H1 (cell line): ENCODE data around the gene ACKR1. TPM values are rescaled to one million over a fixed set of nuclear protein-coding genes. Genes with fewer than 3 reads are reported as not detected.
A peak's percentile ranks its signal among the peaks of the same experiment; 100 is the strongest.

Experiments
- EP300 ChIP-seq, 2 experiments: IDR thresholded peaks; 1 replicate in 1 of 2; 2 replicates in 1 of 2; pipeline ENCODE4 v1.6.1; 2011 to 2012; ENCODE audit warnings: low read depth in 2 of 2, low read length in 2 of 2, mild to moderate bottlenecking in 2 of 2, borderline replicate concordance in 1 of 2, inconsistent platforms in 1 of 2, moderate library complexity in 1 of 2
- JUN ChIP-seq: IDR thresholded peaks from 2 replicates; pipeline ENCODE4 v1.6.1; 2011; ENCODE audit warnings: low read depth, mild to moderate bottlenecking, improper control_type of control experiment, low read length
- SP1 ChIP-seq: IDR thresholded peaks from 2 replicates; pipeline ENCODE4 v1.6.1; 2011; ENCODE audit warnings: low read depth, low read length
- polyA plus RNA-seq, 7 experiments: library from polyadenylated mRNA; depleted of rRNA in 3 of 7; stranded (reverse) in 5 of 7; unstranded in 2 of 7; fragments of >200 nt in 5 of 7; fragments of 200-250 nt in 2 of 7; gene quantifications; 1 replicate in 5 of 7; 2 replicates in 1 of 7; 4 replicates in 1 of 7; pipeline versions ENCODE4 v1.2.1 to v1.2.3, GENCODE V29; 2011 to 2013; ENCODE audit warnings: missing spikeins in 2 of 7, mixed read lengths in 2 of 7
- total RNA-seq: library from RNA; stranded (reverse); fragmentation: NEBNext Ultra II Directional; extraction: Animal tissue kit (Norgen Biotek cat#: 25700); gene quantifications from 2 replicates; pipeline ENCODE4 v1.2.1, GENCODE V29; 2021
- TF ChIP-seq, protein P1 (sequence below): IDR thresholded peaks from 2 replicates; pipeline ENCODE4 v1.6.1; 2011; ENCODE audit warnings: low read depth, mild to moderate bottlenecking, low read length; ENCODE audit not compliant: insufficient read depth
- TF ChIP-seq, protein P2 (sequence below): IDR thresholded peaks from 2 replicates; pipeline ENCODE4 v1.6.1; 2012; ENCODE audit warnings: low read length, inconsistent platforms
- TF ChIP-seq, protein P3 (sequence below): fragments of 300-600 bp; sonication (generic); IDR thresholded peaks from 2 replicates; pipeline ENCODE4 v1.7.1; 2012; ENCODE audit warnings: low read length, moderate library complexity, mild to moderate bottlenecking, inconsistent platforms; ENCODE audit not compliant: insufficient replicate concordance
- TF ChIP-seq, protein P4 (sequence below): IDR thresholded peaks from 2 replicates; pipeline ENCODE4 v1.6.1; 2012; ENCODE audit warnings: inconsistent platforms

Gene ACKR1
- total and polyA plus RNA-seq, 2 of the 8 experiments (the other 6 are each of a cell fraction or from before 2014, with no cell fraction given) = 0.61 to 1.00 TPM

- TF ChIP-seq, protein P1, sequence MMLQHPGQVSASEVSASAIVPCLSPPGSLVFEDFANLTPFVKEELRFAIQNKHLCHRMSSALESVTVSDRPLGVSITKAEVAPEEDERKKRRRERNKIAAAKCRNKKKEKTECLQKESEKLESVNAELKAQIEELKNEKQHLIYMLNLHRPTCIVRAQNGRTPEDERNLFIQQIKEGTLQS = no peak
- TF ChIP-seq, protein P2, sequence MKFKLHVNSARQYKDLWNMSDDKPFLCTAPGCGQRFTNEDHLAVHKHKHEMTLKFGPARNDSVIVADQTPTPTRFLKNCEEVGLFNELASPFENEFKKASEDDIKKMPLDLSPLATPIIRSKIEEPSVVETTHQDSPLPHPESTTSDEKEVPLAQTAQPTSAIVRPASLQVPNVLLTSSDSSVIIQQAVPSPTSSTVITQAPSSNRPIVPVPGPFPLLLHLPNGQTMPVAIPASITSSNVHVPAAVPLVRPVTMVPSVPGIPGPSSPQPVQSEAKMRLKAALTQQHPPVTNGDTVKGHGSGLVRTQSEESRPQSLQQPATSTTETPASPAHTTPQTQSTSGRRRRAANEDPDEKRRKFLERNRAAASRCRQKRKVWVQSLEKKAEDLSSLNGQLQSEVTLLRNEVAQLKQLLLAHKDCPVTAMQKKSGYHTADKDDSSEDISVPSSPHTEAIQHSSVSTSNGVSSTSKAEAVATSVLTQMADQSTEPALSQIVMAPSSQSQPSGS = 0 out of 2 replicates have a peak, but pooled peaks have one; percentile 20
- peak; percentile 33; the same call in 1 of the 2 replicates for TF ChIP-seq SP1
- TF ChIP-seq, protein P3, sequence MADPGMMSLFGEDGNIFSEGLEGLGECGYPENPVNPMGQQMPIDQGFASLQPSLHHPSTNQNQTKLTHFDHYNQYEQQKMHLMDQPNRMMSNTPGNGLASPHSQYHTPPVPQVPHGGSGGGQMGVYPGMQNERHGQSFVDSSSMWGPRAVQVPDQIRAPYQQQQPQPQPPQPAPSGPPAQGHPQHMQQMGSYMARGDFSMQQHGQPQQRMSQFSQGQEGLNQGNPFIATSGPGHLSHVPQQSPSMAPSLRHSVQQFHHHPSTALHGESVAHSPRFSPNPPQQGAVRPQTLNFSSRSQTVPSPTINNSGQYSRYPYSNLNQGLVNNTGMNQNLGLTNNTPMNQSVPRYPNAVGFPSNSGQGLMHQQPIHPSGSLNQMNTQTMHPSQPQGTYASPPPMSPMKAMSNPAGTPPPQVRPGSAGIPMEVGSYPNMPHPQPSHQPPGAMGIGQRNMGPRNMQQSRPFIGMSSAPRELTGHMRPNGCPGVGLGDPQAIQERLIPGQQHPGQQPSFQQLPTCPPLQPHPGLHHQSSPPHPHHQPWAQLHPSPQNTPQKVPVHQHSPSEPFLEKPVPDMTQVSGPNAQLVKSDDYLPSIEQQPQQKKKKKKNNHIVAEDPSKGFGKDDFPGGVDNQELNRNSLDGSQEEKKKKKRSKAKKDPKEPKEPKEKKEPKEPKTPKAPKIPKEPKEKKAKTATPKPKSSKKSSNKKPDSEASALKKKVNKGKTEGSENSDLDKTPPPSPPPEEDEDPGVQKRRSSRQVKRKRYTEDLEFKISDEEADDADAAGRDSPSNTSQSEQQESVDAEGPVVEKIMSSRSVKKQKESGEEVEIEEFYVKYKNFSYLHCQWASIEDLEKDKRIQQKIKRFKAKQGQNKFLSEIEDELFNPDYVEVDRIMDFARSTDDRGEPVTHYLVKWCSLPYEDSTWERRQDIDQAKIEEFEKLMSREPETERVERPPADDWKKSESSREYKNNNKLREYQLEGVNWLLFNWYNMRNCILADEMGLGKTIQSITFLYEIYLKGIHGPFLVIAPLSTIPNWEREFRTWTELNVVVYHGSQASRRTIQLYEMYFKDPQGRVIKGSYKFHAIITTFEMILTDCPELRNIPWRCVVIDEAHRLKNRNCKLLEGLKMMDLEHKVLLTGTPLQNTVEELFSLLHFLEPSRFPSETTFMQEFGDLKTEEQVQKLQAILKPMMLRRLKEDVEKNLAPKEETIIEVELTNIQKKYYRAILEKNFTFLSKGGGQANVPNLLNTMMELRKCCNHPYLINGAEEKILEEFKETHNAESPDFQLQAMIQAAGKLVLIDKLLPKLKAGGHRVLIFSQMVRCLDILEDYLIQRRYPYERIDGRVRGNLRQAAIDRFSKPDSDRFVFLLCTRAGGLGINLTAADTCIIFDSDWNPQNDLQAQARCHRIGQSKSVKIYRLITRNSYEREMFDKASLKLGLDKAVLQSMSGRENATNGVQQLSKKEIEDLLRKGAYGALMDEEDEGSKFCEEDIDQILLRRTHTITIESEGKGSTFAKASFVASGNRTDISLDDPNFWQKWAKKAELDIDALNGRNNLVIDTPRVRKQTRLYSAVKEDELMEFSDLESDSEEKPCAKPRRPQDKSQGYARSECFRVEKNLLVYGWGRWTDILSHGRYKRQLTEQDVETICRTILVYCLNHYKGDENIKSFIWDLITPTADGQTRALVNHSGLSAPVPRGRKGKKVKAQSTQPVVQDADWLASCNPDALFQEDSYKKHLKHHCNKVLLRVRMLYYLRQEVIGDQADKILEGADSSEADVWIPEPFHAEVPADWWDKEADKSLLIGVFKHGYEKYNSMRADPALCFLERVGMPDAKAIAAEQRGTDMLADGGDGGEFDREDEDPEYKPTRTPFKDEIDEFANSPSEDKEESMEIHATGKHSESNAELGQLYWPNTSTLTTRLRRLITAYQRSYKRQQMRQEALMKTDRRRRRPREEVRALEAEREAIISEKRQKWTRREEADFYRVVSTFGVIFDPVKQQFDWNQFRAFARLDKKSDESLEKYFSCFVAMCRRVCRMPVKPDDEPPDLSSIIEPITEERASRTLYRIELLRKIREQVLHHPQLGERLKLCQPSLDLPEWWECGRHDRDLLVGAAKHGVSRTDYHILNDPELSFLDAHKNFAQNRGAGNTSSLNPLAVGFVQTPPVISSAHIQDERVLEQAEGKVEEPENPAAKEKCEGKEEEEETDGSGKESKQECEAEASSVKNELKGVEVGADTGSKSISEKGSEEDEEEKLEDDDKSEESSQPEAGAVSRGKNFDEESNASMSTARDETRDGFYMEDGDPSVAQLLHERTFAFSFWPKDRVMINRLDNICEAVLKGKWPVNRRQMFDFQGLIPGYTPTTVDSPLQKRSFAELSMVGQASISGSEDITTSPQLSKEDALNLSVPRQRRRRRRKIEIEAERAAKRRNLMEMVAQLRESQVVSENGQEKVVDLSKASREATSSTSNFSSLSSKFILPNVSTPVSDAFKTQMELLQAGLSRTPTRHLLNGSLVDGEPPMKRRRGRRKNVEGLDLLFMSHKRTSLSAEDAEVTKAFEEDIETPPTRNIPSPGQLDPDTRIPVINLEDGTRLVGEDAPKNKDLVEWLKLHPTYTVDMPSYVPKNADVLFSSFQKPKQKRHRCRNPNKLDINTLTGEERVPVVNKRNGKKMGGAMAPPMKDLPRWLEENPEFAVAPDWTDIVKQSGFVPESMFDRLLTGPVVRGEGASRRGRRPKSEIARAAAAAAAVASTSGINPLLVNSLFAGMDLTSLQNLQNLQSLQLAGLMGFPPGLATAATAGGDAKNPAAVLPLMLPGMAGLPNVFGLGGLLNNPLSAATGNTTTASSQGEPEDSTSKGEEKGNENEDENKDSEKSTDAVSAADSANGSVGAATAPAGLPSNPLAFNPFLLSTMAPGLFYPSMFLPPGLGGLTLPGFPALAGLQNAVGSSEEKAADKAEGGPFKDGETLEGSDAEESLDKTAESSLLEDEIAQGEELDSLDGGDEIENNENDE = no peak
- TF ChIP-seq EP300 (IDR thresholded peaks at IDR 0.05; ENCODE audit: borderline replicate concordance in 1 of 2, low read depth in 2 of 2, low read length in 2 of 2) = no peak
- no peak for TF ChIP-seq JUN
- TF ChIP-seq, protein P4, sequence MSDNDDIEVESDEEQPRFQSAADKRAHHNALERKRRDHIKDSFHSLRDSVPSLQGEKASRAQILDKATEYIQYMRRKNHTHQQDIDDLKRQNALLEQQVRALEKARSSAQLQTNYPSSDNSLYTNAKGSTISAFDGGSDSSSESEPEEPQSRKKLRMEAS = no peak; the same call in 1 of the 2 replicates
These were observed 16.9 kb upstream of the ACKR1 start (continued) for GRCh38 chr1:159187647-159188374.
